K562 (cell line): ENCODE measurements around the gene MEIS2. TPM values are rescaled to one million over a fixed set of nuclear protein-coding genes. Genes with fewer than 3 reads are reported as not detected.

ENCODE experiments used
- ATAC-seq: fragments of 200-7000 bp; cut with Tn5 transposase; 3 replicates; pipeline ENCODE4 v1.9.1; 2020; ENCODE audit warnings: moderate library complexity
- BruUV-seq: library from RNA; stranded (reverse); fragments of 400-500 nt; replicated peaks from 2 replicates; lab custom pipeline; 2021; lab: Mats Ljungman, UMichigan
- CTCF ChIA-PET: fragments of 300-600 bp; formaldehyde crosslinking; extraction: SDS; loops from one replicate; lab custom pipeline; 2021; ENCODE audit warnings: low intra/inter-chr PET ratio; lab: Yijun Ruan, JAX
- POLR2A ChIA-PET: fragments of 300-600, 350-650 bp; sonication (Branson Sonifier 250); formaldehyde crosslinking; extraction: SDS; loops from one replicate; lab custom pipeline; 2021; ENCODE audit warnings: antibody characterized with exemption, inconsistent platforms; lab: Yijun Ruan, JAX
- DNase-seq, 4 experiments: peaks; one replicate each; pipeline versions ENCODE4 v3.0.0 to v3.0.0-alpha.2; 2011 to 2018; ENCODE audit warnings: low spot score in 3 of 4, mixed read lengths in 3 of 4; ENCODE audit errors: extremely low read depth in 1 of 4
- FAIRE-seq: peaks from 2 replicates; lab custom pipeline; 2011; peaks lifted over from hg19 to GRCh38; lab: Jason Lieb, UNC
- H2AFZ ChIP-seq: 2 replicates; pipeline ENCODE4 v1.6.0; 2011; ENCODE audit warnings: low read depth, low read length, control low read depth, inconsistent platforms
- H3K27ac ChIP-seq: fragments of 200-600 bp; 3 replicates; pipeline ENCODE4 v1.8.0; 2011; ENCODE audit warnings: low read depth, mild to moderate bottlenecking, control low read depth, inconsistent platforms, low read length, moderate library complexity, mixed read lengths; ENCODE audit errors: extremely low read depth
- H3K27me3 ChIP-seq, 2 experiments: fragments of 300-600 bp in 1 of 2; 2 replicates in 1 of 2; 3 replicates in 1 of 2; pipeline versions ENCODE4 v1.6.0 to v1.8.0; 2011; ENCODE audit warnings: inconsistent platforms in 2 of 2, low read length in 2 of 2, mild to moderate bottlenecking in 1 of 2, mixed read lengths in 1 of 2, moderate library complexity in 1 of 2; ENCODE audit not compliant: control insufficient read depth in 2 of 2, insufficient read depth in 2 of 2
- H3K36me3 ChIP-seq: fragments of 300-600 bp; 3 replicates; pipeline ENCODE4 v1.8.0; 2011; ENCODE audit warnings: mild to moderate bottlenecking, low read length, inconsistent platforms; ENCODE audit not compliant: control insufficient read depth, insufficient read depth
- H3K4me1 ChIP-seq, 2 experiments: fragments of 200-600 bp in 1 of 2; replicated peaks in 1 of 2; 2 replicates in 1 of 2; 3 replicates in 1 of 2; pipeline versions ENCODE4 v1.5.1 to v1.8.0; 2011; ENCODE audit warnings: inconsistent platforms in 2 of 2, low read length in 2 of 2, mild to moderate bottlenecking in 1 of 2, mixed read lengths in 1 of 2, moderate library complexity in 1 of 2; ENCODE audit not compliant: control insufficient read depth in 2 of 2, insufficient read depth in 2 of 2
- H3K4me2 ChIP-seq: 2 replicates; pipeline ENCODE4 v1.6.1; 2011; ENCODE audit warnings: low read length, control low read depth, inconsistent platforms, mixed read lengths; ENCODE audit not compliant: insufficient read depth
- H3K4me3 ChIP-seq: fragments of 200-600 bp; sonication (generic), shearing (Covaris generic); 2 replicates; pipeline ENCODE4 v1.5.1; 2016; ENCODE audit warnings: control low read depth, inconsistent platforms
- H3K79me2 ChIP-seq: fragments of 200-600 bp; 3 replicates; pipeline ENCODE4 v1.8.0; 2011; ENCODE audit warnings: low read length, inconsistent platforms; ENCODE audit not compliant: control insufficient read depth, insufficient read depth
- H3K9ac ChIP-seq, 2 experiments: 2 replicates each; pipeline versions ENCODE4 v1.6.0 to v1.6.1; 2011; ENCODE audit warnings: low read depth in 2 of 2, low read length in 2 of 2, control low read depth in 1 of 2, inconsistent platforms in 1 of 2, mild to moderate bottlenecking in 1 of 2, mixed read lengths in 1 of 2; ENCODE audit not compliant: insufficient read depth in 1 of 2
- H3K9me1 ChIP-seq: one replicate; pipeline ENCODE4 v1.6.0; 2011; ENCODE audit warnings: inconsistent platforms, mild to moderate bottlenecking, low read length, moderate library complexity; ENCODE audit not compliant: control insufficient read depth, insufficient read depth
- H3K9me3 ChIP-seq: replicated peaks from 2 replicates; pipeline ENCODE4 v1.5.1; 2011; ENCODE audit warnings: low read depth, low read length, inconsistent platforms; ENCODE audit not compliant: control insufficient read depth, insufficient read depth
- H4K20me1 ChIP-seq: replicated peaks from 2 replicates; pipeline ENCODE4 v1.6.1; 2011; ENCODE audit warnings: low read length, inconsistent platforms, mixed read lengths; ENCODE audit not compliant: control insufficient read depth, insufficient read depth
- CSDE1 ChIP-seq, 2 experiments: fragments of 450-650 bp; IDR thresholded peaks; 2 replicates each; pipeline ENCODE4 v1.6.1; 2016; ENCODE audit warnings: mild to moderate bottlenecking in 1 of 2
- DACH1 ChIP-seq: fragments of 450-650 bp; IDR thresholded peaks from 2 replicates; pipeline ENCODE4 v1.6.1; 2018; ENCODE audit not compliant: partially characterized antibody
- ETS2 ChIP-seq: IDR thresholded peaks from 2 replicates; pipeline ENCODE4 v1.6.1; 2016; ENCODE audit warnings: borderline replicate concordance, missing genetic modification characterization, mild to moderate bottlenecking, moderate library complexity, missing compliant biosample characterization; ENCODE audit not compliant: poor library complexity, severe bottlenecking
- HDAC3 ChIP-seq: fragments of 450-650 bp; IDR thresholded peaks from 2 replicates; pipeline ENCODE4 v1.6.1; 2018; ENCODE audit warnings: borderline replicate concordance, mild to moderate bottlenecking, moderate library complexity; ENCODE audit not compliant: partially characterized antibody
- MBD2 ChIP-seq: sonication (generic); IDR thresholded peaks from 2 replicates; pipeline ENCODE4 v1.6.1; 2016; ENCODE audit warnings: low read depth, borderline replicate concordance
- NFATC3 ChIP-seq: fragments of 450-650 bp; IDR thresholded peaks from 2 replicates; pipeline ENCODE4 v1.6.1; 2017; ENCODE audit warnings: mild to moderate bottlenecking
- NUFIP1 ChIP-seq: fragments of 450-650 bp; IDR thresholded peaks from 2 replicates; pipeline ENCODE4 v1.6.1; 2018; ENCODE audit not compliant: partially characterized antibody
- PCBP1 ChIP-seq: fragments of 200-400 bp; formaldehyde crosslinking; IDR thresholded peaks from 2 replicates; pipeline ENCODE4 v1.6.1; 2018; ENCODE audit warnings: mild to moderate bottlenecking, low read depth, low read length; ENCODE audit not compliant: poor library complexity, severe bottlenecking
- PML ChIP-seq: IDR thresholded peaks from 2 replicates; pipeline ENCODE4 v1.6.1; 2012; ENCODE audit warnings: low read length, inconsistent platforms
- SLC30A9 ChIP-seq: fragments of 250-450 bp; sonication (Bioruptor Pico); IDR thresholded peaks from 2 replicates; pipeline ENCODE4 v1.8.0; 2022; ENCODE audit warnings: mild to moderate bottlenecking, moderate library complexity
- SPI1 ChIP-seq: IDR thresholded peaks from 2 replicates; pipeline ENCODE4 v1.6.1; 2011; ENCODE audit warnings: low read depth, low read length, control low read depth, borderline replicate concordance
- TEAD2 ChIP-seq: fragments of 450-650 bp; IDR thresholded peaks from 2 replicates; pipeline ENCODE4 v1.6.1; 2016; ENCODE audit warnings: missing genetic modification characterization, control low read depth, missing compliant biosample characterization
- XRCC5 ChIP-seq: fragments of 200-400 bp; formaldehyde crosslinking; IDR thresholded peaks from 2 replicates; pipeline ENCODE4 v1.6.1; 2017; ENCODE audit warnings: low read depth, mild to moderate bottlenecking, low read length
- WGBS: fragments of 100-300 bp; shearing (Covaris generic); methylation state at CpG from one replicate; pipeline ENCODE4 v1.1.6; 2016; ENCODE audit warnings: low coverage, mixed read lengths; ENCODE audit not compliant: insufficient coverage; ENCODE audit errors: missing lambda C conversion rate; 5-methylcytosine and 5-hydroxymethylcytosine counted together
- in situ Hi-C: fragments of 300-500 bp; cut with MboI; formaldehyde crosslinking; loops from 4 replicates; pipeline ENCODE4 v1.15.0; 2018; ENCODE audit warnings: inconsistent platforms, mixed read lengths
- intact Hi-C: fragments of 100-400 bp; cut with micrococcal nuclease; formaldehyde crosslinking; loops from 2 replicates; pipeline ENCODE4 v1.14.2; 2022
- polyA plus RNA-seq, 8 experiments: library from polyadenylated mRNA; depleted of rRNA in 4 of 8; stranded (reverse) in 5 of 8; unstranded in 3 of 8; fragments of >200 nt; fragmentation: Nextera tagmentation in 2 of 8; fragmentation: Illumina TruSeq in 1 of 8; extraction: Ambion mirVana in 2 of 8; extraction: Trizol in 1 of 8; gene quantifications; 2 replicates each; pipeline versions ENCODE4 v1.2.1 to v1.2.3, GENCODE V29; 2011 to 2014; ENCODE audit warnings: inconsistent platforms in 1 of 8, missing spikeins in 1 of 8
- total RNA-seq, 7 experiments: library from RNA; depleted of rRNA in 6 of 7; stranded (reverse); fragments of >200 nt in 6 of 7; fragmentation: Illumina TruSeq in 2 of 7; extraction: Trizol in 2 of 7; gene quantifications; 2 replicates each; pipeline versions ENCODE4 v1.2.1 to v1.2.3, GENCODE V29; 2011 to 2021; ENCODE audit warnings: low replicate concordance in 1 of 7
- TF ChIP-seq, protein P1 (sequence below): fragments of 250-450 bp; sonication (Bioruptor Pico); IDR thresholded peaks from 2 replicates; pipeline ENCODE4 v1.8.0; 2021; ENCODE audit warnings: mild to moderate bottlenecking, moderate library complexity

MEIS2 gene
- total and polyA plus RNA-seq, 9 of the 15 experiments (the other 6 are each of a cell fraction or from before 2014, with no cell fraction given): 7.5 to 64.2 (median 22.3) TPM

GRCh38 chr15:36932070-36932469 lies 168.3 kb downstream of the MEIS2 start (continued):
- no peak for TF ChIP-seq PCBP1
- TF ChIP-seq NUFIP1: no peak
- TF ChIP-seq PML: no peak
- no peak for TF ChIP-seq TEAD2 (tag)
- no peak for TF ChIP-seq SLC30A9 (CRISPR knock-in tag)
- TF ChIP-seq MBD2: no peak
- no peak for TF ChIP-seq XRCC5
- TF ChIP-seq NFATC3: no peak
- no peak for TF ChIP-seq ETS2 (tag)
- no peak for TF ChIP-seq CSDE1 (IDR thresholded peaks at IDR 0.05)
- TF ChIP-seq HDAC3: no peak
- peak; percentile 36 for TF ChIP-seq DACH1

DNA sequence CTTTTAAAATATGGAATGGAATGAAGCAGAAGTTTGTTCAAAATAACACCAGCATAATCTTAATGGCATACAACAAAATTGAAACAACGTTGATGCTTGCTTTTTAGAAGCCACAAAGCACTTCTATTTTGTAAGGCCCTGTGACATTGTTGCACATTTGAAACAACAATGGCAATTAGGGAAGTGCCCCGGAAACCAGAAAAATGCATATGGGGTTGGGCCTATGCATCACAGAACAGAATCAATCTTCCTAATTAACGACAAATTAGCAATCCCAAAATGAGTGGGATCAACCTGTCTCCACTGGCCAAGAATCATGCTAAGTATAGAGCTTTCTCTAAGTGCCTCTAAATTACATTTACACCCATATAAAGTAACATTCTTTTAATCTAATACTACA lies 168.9 kb downstream of the MEIS2 start:
- Histone ChIP-seq H3K4me3 (no peak overlapping the region), H2AFZ (no peak overlapping the region), H3K9ac (no peak overlapping the region), H4K20me1 (no peaks in the 10 kb centered on the region), H3K4me1 (no peaks in the 10 kb centered on the region; a peak in 2 of 5 replicates), H3K27me3 (no peaks in the 10 kb centered on the region), H3K27ac (no peak overlapping the region), H3K4me2 (no peak overlapping the region), H3K9me1 (no peaks in the 10 kb centered on the region), H3K36me3 (peaks cover 23% of the 10 kb centered on the region; the same call in 2 of the 3 replicates), H3K9me3 (peaks cover 7% of the 10 kb centered on the region), H3K79me2 (no peaks in the 10 kb centered on the region)
- TF ChIP-seq SPI1: peak; percentile 13; the same call in 1 of the 2 replicates
- TF ChIP-seq, protein P1, sequence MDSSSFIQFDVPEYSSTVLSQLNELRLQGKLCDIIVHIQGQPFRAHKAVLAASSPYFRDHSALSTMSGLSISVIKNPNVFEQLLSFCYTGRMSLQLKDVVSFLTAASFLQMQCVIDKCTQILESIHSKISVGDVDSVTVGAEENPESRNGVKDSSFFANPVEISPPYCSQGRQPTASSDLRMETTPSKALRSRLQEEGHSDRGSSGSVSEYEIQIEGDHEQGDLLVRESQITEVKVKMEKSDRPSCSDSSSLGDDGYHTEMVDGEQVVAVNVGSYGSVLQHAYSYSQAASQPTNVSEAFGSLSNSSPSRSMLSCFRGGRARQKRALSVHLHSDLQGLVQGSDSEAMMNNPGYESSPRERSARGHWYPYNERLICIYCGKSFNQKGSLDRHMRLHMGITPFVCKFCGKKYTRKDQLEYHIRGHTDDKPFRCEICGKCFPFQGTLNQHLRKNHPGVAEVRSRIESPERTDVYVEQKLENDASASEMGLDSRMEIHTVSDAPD: no peak
- ATAC-seq (no peak), FAIRE-seq (no peak), DNase-seq (no peak)
- ChIA-PET POLR2A (no interaction called here), CTCF (no interaction called here)
- WGBS: 91% methylated on average over 2 of the region's 3 CpGs
- intact Hi-C loops (no loop called here), in situ Hi-C loops (no loop called here)
- BruUV-seq: no TSS peak
